DMS 273 treated with DMSO at 0.1 percent for 48 hours (cell line): ENCODE data around the gene FRMPD2.
"Not testable (repeated sequence)": the region's sequence is repeated elsewhere in the genome, so short reads cannot be mapped to it uniquely, and the experiment has no call there.

Experiments used
- DNase-seq: peaks from one replicate; lab custom pipeline; 2025; lab: John Stamatoyannopoulos, UW

Gene FRMPD2

DNA sequence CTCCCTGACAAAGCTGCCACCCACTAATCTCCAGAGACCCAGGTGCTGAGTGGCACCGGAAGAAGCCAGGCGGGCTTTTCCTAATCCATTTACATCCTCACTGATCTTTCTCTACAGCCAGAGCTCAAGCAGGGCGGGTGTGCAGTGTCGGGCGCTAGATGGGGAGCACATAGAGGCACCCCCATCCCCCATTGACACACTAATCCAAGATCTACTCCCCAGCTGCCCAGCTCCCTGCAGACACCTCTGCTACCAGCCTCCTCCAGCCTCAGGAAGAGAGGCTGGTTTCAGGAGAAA, 22.2 kb downstream of the FRMPD2 start:
- no peak for DNase-seq

DNA sequence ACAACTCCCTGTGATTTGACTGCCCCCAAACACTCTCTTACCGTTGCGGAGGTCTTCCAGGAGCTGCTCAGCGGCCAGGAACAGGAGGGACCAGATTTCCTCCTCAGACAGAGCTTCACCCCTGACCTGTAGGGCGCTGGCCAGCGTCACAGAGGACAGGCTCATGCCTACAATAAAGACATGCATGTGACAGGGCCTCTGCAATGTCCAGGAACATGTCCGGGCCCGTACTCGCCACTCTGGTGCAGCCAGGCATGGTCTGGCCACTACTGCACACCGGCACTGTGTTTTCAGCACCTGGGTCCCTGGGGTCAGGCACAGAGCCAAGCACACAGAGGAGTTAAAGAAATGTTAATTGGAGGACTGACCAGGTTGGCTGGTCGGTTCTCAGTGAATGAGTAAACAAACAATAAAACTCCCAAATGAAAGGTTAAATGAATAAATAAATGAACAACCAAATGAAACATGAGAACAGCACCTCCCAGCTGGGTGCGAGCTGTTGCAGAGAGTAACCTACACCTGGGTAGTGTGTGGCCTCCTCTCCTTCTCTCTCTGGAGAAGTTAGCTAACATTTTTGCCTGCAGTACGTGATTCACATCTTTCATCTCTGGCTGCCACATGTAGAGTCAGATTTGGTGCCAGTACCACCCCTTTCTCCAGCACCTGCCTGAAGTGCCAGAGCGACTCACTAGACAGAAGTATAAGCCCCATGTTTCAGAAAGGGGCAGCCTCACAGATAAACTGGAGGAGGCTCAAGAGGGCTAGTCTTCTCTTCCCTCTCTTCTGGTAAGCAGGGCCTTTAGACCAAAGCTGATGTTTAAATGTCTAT, 22.8 kb downstream of the FRMPD2 start:
- DNase-seq = no peak

DNA sequence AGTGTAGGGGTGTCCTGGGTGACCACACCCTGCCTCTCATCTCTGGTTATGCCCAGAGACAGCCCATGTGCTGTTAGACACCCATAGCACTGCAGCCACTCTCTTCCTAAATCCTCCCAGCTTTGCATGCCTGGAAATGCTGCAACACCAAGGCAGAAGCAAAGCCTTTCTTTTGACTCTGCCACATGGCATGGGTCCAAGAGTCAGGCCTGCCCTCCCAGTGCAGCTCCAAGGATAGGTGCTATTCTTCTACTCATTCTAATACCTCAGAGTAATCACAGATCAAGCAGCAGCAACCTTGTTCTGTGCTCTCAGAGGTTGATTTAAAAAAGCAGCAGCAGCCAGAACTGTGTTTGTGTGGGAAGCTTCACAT, 23.4 kb downstream of the FRMPD2 start:
- no peak for DNase-seq

DNA sequence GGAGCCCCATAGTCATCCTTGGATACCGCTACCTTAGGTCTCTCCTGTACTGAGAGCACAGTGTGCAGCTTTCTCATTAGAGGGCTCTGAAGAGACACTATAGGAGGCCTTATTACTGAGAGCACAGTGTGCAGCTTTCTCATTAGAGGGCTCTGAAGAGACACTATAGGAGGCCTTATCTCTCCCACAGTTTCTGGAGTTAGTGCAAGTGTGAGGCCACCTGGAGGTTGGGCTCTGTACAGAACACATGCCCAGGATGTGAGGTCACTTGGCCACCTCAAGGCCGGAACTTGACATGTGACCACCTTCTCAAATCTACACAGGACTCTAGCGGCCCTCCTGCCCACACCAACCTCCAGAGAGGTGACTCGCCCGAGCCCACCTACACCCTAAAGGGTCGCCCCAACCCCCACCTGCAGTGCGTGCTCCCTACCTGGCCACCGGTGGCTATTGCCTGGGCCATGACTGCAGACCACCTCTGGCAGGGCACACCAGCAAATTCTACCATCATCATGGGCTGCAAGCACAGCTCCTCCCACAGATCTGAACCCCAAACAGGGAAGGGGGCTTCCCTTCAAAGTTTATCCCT, 24.6 kb downstream of the FRMPD2 start:
- DNase-seq = no peak

GRCh38 chr10:48249004-48249762, 25.3 kb downstream of the FRMPD2 start:
- DNase-seq = no peak

DNA sequence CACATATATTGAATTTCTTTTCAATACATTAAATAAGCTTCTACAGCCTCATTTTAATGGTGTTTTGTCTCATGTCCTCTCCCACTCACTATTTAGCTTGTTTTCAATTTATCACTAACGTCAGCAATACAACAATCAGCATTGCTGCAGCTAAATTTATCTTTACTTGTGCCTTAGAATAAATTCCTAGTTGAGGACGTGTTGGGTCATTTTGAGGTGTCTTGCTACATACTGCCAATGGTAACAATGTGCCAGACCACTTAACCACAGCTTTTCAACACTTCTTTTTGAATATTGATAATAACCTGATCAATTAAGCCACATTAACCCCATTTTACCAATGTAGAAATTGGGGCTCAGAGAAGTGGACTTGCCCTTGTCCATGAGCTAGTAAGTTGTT, 26.0 kb downstream of the FRMPD2 start:
- no peak for DNase-seq

DNA sequence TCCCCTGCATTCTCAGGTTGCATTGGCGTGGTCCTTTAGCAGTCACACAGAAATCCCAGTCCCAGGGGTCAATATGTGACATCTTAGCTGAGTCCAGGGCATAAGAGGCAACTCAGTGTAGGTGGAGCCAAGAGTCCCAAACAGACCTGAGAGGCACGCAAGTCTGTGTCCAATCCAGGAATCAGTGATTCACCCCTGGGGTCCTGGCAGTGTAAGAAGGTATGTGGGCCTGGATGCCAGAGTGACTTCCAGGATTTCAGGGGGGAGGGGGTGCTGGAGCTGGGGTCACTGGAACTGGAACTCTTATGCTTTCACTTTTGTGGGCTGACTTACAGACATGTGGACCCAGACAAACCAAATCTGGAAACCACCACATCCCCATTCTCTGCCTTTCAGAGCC, 26.8 kb downstream of the FRMPD2 start:
- DNase-seq = no peak

GRCh38 chr10:48246501-48246900, 28.0 kb downstream of the FRMPD2 start:
- DNase-seq = no peak

DNA sequence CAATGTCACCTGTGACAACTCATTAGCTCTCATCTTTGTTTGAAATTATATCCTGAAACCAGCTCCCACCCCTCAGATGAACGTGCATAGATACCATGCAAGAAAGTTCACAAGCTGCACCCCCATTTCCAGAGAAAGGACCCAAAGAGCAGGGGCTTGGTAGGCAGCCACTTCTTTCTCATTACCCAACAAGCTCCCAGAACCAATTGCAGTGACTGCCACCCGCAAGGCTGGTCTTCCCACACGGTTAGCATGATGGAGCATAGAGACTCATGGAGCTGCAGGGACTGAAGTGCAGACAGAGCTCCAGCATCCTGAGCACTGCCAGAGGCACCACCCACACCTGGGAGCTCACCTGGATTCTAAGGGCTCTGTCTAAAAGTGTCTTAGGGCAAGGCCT, 28.5 kb downstream of the FRMPD2 start:
- no peak for DNase-seq

DNA sequence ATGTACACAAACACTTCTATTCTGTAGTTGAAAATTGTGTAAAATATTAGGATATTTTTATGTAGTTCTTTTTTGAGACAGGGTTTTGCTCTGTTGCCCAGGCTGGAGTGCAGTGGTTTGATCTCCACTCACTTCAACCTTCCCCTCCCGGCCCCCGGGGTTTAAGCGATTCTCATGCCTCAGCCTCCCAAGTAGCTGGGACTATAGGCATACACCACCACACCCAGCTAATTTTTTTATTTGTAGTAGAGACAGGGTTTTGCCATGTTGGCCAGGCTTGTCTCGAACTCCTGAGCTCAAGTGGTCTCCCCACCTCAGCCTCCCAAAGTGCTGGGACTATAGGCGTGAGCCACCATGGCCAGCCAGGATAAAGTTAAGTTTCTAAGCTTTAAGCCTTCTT, 30.6 kb downstream of the FRMPD2 start:
- DNase-seq = not testable (repeated sequence)

GRCh38 chr10:48243487-48243886, 31.0 kb downstream of the FRMPD2 start:
- no peak for DNase-seq

DNA sequence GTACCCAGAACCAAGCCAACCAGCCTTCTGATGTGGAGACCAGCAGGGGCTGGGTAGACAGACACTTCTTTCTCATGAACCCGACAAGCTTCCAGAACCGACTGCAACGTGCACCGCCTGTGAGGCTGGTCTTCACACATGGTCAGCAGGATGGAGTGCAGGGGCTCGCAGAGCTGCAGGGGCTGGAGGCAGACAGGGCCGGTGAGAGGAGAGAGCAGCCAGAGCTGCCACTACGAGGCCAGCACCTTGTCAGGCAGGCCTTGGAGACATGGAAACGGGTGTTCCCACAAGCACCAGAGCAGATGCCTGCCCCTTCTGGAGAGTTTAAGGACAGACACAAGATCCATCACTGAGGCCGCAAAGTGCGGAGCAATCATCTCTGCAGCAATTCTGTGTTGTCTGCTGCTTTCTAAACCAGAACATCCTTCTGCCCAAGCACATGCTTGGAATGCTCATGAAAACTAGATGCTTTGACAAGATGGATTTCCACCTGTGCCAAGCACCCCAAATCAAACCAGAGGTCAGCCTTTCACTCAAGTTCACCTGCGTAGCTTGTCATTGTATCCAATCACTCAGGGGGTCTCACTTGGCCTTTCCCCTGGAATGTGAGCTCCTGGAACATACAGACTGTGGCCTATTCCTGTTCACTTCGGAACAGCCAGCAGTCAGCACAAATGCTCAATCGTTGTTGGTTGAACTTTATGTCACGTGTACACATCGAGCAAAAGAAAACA, 32.2 kb downstream of the FRMPD2 start:
- no peak for DNase-seq

- no peak for DNase-seq
Measured at GRCh38 chr10:48241332-48241731, 33.2 kb downstream of the FRMPD2 start.

- DNase-seq = no peak
Measured at GRCh38 chr10:48240196-48240595, 34.3 kb downstream of the FRMPD2 start.

DNA sequence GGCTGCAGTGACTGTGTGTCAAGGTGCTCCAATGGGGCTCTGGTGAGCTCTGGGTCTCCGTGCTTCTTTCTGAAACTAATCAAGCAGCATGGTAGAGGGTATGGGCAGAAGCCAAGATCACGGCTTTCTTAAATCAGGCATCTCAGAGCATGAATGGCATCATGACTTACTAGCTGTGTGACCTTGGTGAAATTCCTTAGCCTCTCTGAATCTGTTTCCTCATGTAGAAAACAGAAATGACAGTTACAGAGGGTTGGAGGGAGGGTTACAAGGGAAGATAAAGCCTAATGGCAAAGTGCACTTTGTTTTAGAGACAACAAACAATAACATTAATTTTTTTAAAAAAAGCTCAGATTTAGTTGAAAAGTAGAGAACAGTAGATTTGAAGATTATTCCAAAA, 34.9 kb downstream of the FRMPD2 start:
- DNase-seq = no peak

GRCh38 chr10:48238826-48239520, 35.5 kb downstream of the FRMPD2 start:
- DNase-seq = no peak

DNA sequence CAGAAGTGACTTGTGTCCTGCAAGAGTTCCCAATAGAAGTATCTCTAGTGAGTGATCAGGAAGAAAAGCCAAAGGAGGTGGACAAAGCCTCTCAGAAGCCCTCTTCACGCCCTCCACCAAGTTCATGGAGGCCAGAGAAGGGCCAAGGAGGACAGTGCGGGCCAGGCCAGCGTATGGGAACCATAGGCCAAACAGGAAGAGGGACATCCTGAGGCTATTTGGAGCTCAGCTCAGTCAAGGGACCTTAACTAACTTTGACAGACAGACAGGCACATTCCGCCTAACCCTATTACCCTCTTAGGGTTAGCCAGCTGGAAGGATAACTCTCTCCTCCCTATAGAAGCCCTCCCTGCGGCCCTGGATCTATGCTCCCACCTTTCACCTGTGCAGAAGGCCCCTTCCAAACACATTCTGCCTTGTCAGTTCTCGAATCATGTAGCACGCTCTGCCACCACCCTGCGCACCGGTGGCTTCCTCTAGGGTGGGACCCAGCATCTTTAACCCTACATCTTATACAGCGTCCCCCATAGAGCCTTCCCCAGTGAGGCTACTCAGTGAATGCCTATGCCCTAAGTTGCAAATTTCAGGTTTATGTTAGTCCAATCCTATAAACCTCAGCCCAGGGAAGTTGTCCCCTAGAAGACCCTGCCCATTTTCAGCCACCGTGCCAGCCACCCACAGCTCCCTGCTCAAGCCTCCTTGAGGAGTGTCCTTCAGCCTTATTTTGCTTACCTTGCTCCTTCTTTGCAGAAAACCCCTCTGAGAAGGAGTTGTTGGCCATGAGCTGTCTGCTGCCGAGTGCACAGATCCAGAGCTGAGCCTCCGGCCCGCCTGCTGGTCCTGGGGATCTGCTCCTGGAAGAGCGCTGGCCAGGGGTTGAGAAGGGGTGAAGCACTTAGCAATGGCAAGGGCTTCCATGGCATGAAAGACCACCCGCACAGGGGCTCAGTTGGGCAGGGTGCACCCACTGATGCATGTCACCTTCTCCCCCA, 36.9 kb downstream of the FRMPD2 start:
- DNase-seq = no peak

GRCh38 chr10:48236199-48236621, 38.3 kb downstream of the FRMPD2 start:
- DNase-seq = no peak

GRCh38 chr10:48235501-48235900, 39.0 kb downstream of the FRMPD2 start:
- no peak for DNase-seq

DNA sequence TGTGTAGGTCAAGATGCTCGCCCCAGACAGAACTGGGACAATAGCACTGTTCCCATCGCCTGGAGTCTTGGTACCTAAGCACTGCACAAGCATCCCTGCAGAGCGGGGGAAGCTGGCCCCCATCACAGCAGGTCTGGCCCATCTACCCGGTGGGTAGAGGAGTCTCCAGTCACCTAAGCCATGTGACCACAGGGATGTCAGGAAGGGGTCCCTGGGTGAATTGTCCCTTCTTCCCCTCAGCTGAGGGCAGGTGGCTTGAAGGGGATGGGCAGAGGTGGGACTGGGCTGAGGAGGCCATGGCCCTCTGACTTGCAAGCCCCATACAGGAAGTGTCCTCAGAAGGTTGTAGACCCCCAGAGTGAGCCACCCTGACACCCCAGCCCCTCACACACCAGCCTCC, 39.7 kb downstream of the FRMPD2 start:
- no peak for DNase-seq

- no peak for DNase-seq
Measured at GRCh38 chr10:48234295-48234694, 40.2 kb downstream of the FRMPD2 start.
